Activated CD4-positive, alpha-beta T cell treated with anti-CD3 and anti-CD28 coated beads for 36 hours (primary cell): ENCODE results near the gene B9D1. TPM values are rescaled to one million over a fixed set of nuclear protein-coding genes. Genes with fewer than 3 reads are reported as not detected.

Experiments
- ATAC-seq: fragments of 200-7000 bp; cut with Tn5 transposase; one replicate; pipeline ENCODE4 v1.10.0; 2021; ENCODE audit warnings: mild to moderate bottlenecking, moderate library complexity
- CTCF ChIA-PET: fragments of 350-600 bp; sonication (Branson Sonifier 250); formaldehyde crosslinking; loops from one replicate; lab custom pipeline; 2021; ENCODE audit warnings: antibody characterized with exemption; lab: Charles Lee
- POLR2A ChIA-PET: fragments of 350-600 bp; sonication (Branson Sonifier 250); formaldehyde crosslinking; loops from one replicate; lab custom pipeline; 2021; ENCODE audit warnings: antibody characterized with exemption, inconsistent platforms; lab: Charles Lee
- DNase-seq: peaks from one replicate; pipeline ENCODE4 v3.0.0-alpha.2; 2020
- H3K27ac Mint-ChIP-seq: one replicate; pipeline ENCODE4 v1.8.0; 2021; ENCODE audit warnings: mixed read lengths
- H3K27me3 Mint-ChIP-seq: one replicate; pipeline ENCODE4 v1.8.0; 2021; ENCODE audit warnings: mixed read lengths
- H3K36me3 Mint-ChIP-seq: one replicate; pipeline ENCODE4 v1.8.0; 2021; ENCODE audit warnings: low read depth, mixed read lengths
- H3K4me1 Mint-ChIP-seq: one replicate; pipeline ENCODE4 v1.8.0; 2021; ENCODE audit warnings: mixed read lengths
- H3K4me3 Mint-ChIP-seq: one replicate; pipeline ENCODE4 v1.8.0; 2021; ENCODE audit warnings: mild to moderate bottlenecking, moderate library complexity, mixed read lengths
- H3K9me3 Mint-ChIP-seq: one replicate; pipeline ENCODE4 v1.8.0; 2021; ENCODE audit warnings: low read depth, mixed read lengths
- intact Hi-C, 2 experiments: fragments of 100-400 bp; cut with DNase I in 1 of 2; cut with micrococcal nuclease in 1 of 2; formaldehyde crosslinking; loops; one replicate each; pipeline versions ENCODE4 v1.14.2 to v1.15.1; 2022 to 2024; cut with DNase I, micrococcal nuclease
- total RNA-seq, 2 experiments: library from RNA; stranded (reverse); gene quantifications; one replicate each; pipeline ENCODE4 v1.2.3, GENCODE V29; 2021

B9D1 gene
- total RNA-seq, 2 experiments from 2014 or later, result 7.4 to 7.8 TPM

DNA sequence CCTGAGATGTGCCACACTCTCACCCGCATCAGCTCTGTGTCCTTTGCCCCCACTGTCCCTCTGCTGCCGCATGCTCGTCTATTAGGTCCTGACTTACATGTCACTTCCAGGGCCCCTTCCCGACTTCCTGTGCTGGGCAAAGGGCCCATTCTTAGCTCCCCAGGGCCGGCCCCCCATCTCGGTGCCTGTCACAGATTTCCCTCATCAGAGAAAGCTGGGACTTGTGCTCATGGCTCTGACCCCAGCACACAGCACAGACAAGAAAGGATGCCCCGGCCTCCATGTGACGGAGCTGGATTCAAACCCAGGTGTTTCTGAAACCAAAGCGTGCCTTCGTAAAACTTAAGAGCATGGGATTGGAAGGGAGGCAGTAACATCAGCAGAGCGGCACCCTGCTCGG, 9.9 kb upstream of the B9D1 start:
- Mint-ChIP-seq H3K4me1 (peaks cover 42% of the 10 kb centered on the region), H3K4me3 (no peak overlapping the region), H3K27ac (no peak overlapping the region), H3K36me3 (no peaks in the 10 kb centered on the region), H3K27me3 (no peaks in the 10 kb centered on the region), H3K9me3 (no peaks in the 10 kb centered on the region)
- intact Hi-C loops, result loop anchor here in 1 of 2 experiments (10.0 kb wide), 1 partner anchor 272 kb away; the partner anchor contains the start of gene ALDH3A2
- CTCF ChIA-PET, result interaction anchor here (1.1 kb wide), 1 partner anchor 10 kb away, joined by 3 read pairs; the partner anchor contains the start of gene B9D1
- POLR2A ChIA-PET, result no interaction called here
- no peak for ATAC-seq
- no peak for DNase-seq

DNA sequence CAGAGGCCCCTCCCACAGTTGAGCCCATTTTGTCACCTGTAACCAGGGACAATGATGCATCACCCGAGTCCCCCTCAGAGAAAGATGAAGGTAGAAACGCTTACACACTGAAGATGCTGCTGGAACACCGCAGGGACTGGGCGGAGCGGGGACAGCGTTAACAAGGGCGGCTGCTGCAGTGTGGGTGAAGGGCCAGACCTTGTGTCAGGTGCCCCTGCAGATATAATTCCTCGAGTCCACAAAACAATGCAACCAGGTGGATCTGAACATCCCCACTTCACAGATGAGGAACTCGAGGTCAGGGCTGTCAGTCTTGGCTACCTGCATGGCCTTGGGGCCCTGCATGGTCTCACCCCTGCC, 9.5 kb upstream of the B9D1 start:
- H3K4me1 Mint-ChIP-seq, result peaks cover 41% of the 10 kb centered on the region
- H3K27ac Mint-ChIP-seq, result no peak overlapping the region
- CTCF ChIA-PET, result no interaction called here
- H3K27me3 Mint-ChIP-seq, result no peaks in the 10 kb centered on the region
- DNase-seq (no peak), ATAC-seq (no peak)
- no peaks in the 10 kb centered on the region for H3K9me3 Mint-ChIP-seq
- no peaks in the 10 kb centered on the region for H3K36me3 Mint-ChIP-seq
- intact Hi-C loops, result loop anchor here in 1 of 2 experiments (10.0 kb wide), 1 partner anchor 273 kb away; the partner anchor contains the start of gene ALDH3A2
- POLR2A ChIA-PET, result no interaction called here
- H3K4me3 Mint-ChIP-seq, result no peak overlapping the region

DNA sequence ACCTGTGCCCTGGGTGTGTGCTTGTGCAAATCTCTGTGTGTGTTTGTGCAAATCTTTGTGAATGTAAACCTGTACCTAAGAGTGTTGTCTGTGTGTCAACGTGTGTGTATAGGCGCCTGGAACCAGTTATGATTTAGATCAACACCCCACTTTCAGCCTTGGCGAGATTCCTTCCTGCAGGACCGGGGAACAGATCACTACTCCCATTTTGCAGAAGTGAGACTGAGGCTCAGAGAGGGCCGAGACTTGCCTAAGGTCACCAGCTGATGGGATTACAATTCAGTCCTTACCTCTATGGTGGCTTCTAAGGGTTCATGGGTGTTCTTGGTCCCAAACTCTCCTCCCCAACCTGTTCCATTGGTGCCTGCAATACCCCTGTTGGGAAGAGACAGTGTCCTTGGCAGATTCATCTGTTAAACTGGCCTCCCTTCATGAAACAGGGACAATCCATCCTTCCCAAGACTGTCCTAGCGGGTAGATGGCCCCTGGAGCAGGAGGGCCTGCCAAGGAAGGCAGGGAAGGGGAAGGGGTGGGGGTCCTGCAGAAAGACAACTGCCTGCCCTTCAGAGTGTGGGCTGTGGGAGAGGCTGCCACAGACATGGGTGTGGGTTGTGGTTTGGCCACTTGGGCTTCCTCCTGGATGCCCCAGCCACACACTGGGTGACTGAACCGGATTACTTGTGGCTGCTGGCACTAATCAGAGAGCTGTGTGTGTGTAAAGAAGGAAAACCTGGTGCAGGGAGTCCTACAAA, 8.9 kb upstream of the B9D1 start:
- ATAC-seq, result no peak
- H3K36me3 Mint-ChIP-seq, result no peaks in the 10 kb centered on the region
- H3K27ac Mint-ChIP-seq, result no peak overlapping the region
- H3K9me3 Mint-ChIP-seq, result no peaks in the 10 kb centered on the region
- no peaks in the 10 kb centered on the region for H3K27me3 Mint-ChIP-seq
- no peak for DNase-seq
- H3K4me1 Mint-ChIP-seq, result peaks cover 38% of the 10 kb centered on the region
- POLR2A ChIA-PET, result no interaction called here
- intact Hi-C loops, result loop anchor here in 1 of 2 experiments (10.0 kb wide), 1 partner anchor 273 kb away; the partner anchor contains the start of gene ALDH3A2
- CTCF ChIA-PET, result no interaction called here
- no peak overlapping the region for H3K4me3 Mint-ChIP-seq

GRCh38 chr17:19370493-19370960, 8.0 kb upstream of the B9D1 start:
- H3K36me3 Mint-ChIP-seq, result no peaks in the 10 kb centered on the region
- peaks cover 38% of the 10 kb centered on the region for H3K4me1 Mint-ChIP-seq
- intact Hi-C loops, result loop anchor here in 1 of 2 experiments (10.0 kb wide), 1 partner anchor 274 kb away; the partner anchor contains the start of gene ALDH3A2
- no peaks in the 10 kb centered on the region for H3K9me3 Mint-ChIP-seq
- ChIA-PET CTCF (interaction anchor here (0.9 kb wide), 1 partner anchor 16 kb away, joined by 3 read pairs; no protein-coding TSS in a partner anchor), POLR2A (no interaction called here)
- H3K27me3 Mint-ChIP-seq, result no peaks in the 10 kb centered on the region
- H3K4me3 Mint-ChIP-seq, result no peak overlapping the region
- ATAC-seq, result peak; percentile 26
- no peak overlapping the region for H3K27ac Mint-ChIP-seq
- DNase-seq, result peak; percentile 34

- Mint-ChIP-seq H3K27me3 (no peaks in the 10 kb centered on the region), H3K4me3 (no peak overlapping the region), H3K9me3 (no peaks in the 10 kb centered on the region), H3K4me1 (peaks cover 38% of the 10 kb centered on the region), H3K27ac (peak overlapping the region; percentile 70), H3K36me3 (no peaks in the 10 kb centered on the region)
- POLR2A ChIA-PET, result no interaction called here
- peak; percentile 69 for ATAC-seq
- DNase-seq, result peak; percentile 25
- intact Hi-C loops, result loop anchor here in 1 of 2 experiments (10.0 kb wide), 1 partner anchor 275 kb away; the partner anchor contains the start of gene ALDH3A2
- CTCF ChIA-PET, result interaction anchor here (0.9 to 1.1 kb wide), 2 partner anchors 8 to 16 kb away, joined by 3 read pairs; partner anchors contain the start of gene MAPK7
Measured at GRCh38 chr17:19369846-19370492, 7.4 kb upstream of the B9D1 start.

DNA sequence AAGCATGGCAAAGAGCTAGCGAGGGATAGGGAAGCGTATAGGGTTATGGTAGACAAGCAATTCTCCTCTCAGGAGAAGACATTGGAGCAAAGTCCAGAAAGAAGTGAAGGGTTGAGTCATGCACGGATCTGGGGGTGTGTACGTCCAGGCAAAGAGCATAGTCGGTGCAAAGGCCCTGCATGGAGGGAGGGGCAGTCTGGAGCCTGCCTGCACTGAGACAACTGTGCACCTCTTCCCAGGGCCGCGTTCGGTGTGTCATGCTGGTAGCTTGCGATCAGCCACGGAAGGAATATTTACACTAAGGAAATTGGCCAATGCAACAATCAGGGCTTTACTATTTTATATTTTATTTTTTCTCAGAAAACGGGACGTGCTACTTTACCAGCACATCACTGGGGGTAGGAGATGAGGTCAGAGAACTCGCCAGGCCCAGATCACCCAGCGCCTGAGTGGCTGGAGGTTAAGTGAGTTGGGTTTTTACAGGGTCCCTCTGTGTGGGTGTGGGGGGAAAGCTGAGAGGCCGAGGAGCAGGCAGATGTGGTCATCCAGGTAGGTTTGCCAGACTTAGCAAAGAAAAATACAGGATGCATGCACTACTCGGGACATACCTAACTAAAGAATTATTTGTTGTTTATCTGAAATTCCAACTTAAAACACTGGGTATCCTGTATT, 6.7 kb upstream of the B9D1 start:
- ATAC-seq (no peak), DNase-seq (no peak)
- Mint-ChIP-seq H3K27ac (no peak overlapping the region), H3K9me3 (no peaks in the 10 kb centered on the region), H3K27me3 (no peaks in the 10 kb centered on the region), H3K4me3 (no peak overlapping the region), H3K4me1 (peaks cover 34% of the 10 kb centered on the region), H3K36me3 (no peaks in the 10 kb centered on the region)
- ChIA-PET POLR2A (interaction anchor here (0.7 kb wide), 1 partner anchor 9 kb away, joined by 4 read pairs; the partner anchor contains the start of gene MAPK7), CTCF (interaction anchor here (0.7 to 1.1 kb wide), 2 partner anchors 9 to 750 kb away, joined by 3 read pairs; partner anchors contain the start of gene MAPK7)
- intact Hi-C loops, result no loop called here

DNA sequence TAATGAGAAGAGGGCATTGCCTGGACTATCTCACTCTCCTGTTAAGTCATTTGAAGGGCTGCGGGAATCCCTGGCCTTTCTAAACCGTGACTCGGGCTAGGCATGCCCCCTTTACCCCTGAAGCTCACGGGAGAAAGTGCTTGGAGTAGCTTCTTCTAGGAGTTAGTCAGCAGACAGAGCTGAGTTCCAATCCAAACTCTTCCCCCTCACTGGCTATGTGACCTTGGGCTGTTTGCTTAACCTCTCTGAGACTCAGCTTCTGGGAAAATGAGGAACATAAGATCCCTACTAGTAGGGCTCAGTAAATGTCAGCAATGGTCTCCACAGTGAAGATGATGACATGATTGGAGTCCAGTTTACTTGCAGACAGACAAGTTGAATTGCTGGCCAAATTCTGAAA, 5.7 kb upstream of the B9D1 start:
- Mint-ChIP-seq H3K36me3 (no peaks in the 10 kb centered on the region), H3K27me3 (no peaks in the 10 kb centered on the region), H3K27ac (no peak overlapping the region), H3K4me3 (no peak overlapping the region), H3K9me3 (no peaks in the 10 kb centered on the region), H3K4me1 (peaks cover 31% of the 10 kb centered on the region)
- no peak for DNase-seq
- ATAC-seq, result no peak
- CTCF ChIA-PET, result interaction anchor here (0.6 kb wide), 1 partner anchor 92 kb away, joined by 3 read pairs; no protein-coding TSS in a partner anchor
- POLR2A ChIA-PET, result no interaction called here
- intact Hi-C loops, result no loop called here

DNA sequence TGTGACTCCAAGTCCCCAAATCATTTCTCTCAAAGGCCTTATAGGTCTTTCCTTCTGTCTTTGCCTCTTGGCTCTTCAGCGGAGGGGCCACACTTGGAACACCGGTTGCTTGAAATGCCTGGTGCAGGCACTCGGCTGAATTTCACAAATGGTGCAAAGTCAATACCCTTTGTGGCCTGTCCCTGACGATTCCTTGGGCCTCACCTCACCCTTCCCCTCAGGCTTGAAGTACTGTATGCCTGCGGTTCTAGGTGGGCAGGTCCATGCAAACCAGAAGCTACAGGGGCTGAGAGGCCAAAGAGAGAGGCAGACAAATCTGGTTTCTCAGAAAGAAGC, 4.1 kb upstream of the B9D1 start:
- ChIA-PET POLR2A (no interaction called here), CTCF (interaction anchor here (1.8 kb wide), 1 partner anchor 12 kb away, joined by 7 read pairs; the partner anchor contains the start of gene MAPK7)
- H3K9me3 Mint-ChIP-seq, result no peaks in the 10 kb centered on the region
- no peak for DNase-seq
- H3K36me3 Mint-ChIP-seq, result no peaks in the 10 kb centered on the region
- no peaks in the 10 kb centered on the region for H3K27me3 Mint-ChIP-seq
- no peak for ATAC-seq
- intact Hi-C loops, result no loop called here
- H3K27ac Mint-ChIP-seq, result no peak overlapping the region
- no peak overlapping the region for H3K4me3 Mint-ChIP-seq
- peaks cover 28% of the 10 kb centered on the region for H3K4me1 Mint-ChIP-seq

GRCh38 chr17:19365833-19366636, 3.5 kb upstream of the B9D1 start:
- intact Hi-C loops, result no loop called here
- DNase-seq (no peak), ATAC-seq (no peak)
- Mint-ChIP-seq H3K27me3 (peaks cover 2% of the 10 kb centered on the region), H3K36me3 (no peaks in the 10 kb centered on the region), H3K4me1 (peaks cover 27% of the 10 kb centered on the region), H3K4me3 (no peak overlapping the region), H3K27ac (no peak overlapping the region), H3K9me3 (no peaks in the 10 kb centered on the region)
- ChIA-PET POLR2A (interaction anchor here (1.2 kb wide), 1 partner anchor 12 kb away, joined by 3 read pairs; the partner anchor contains the start of gene MAPK7), CTCF (interaction anchor here (0.5 to 2.3 kb wide), 4 partner anchors 12 to 121 kb away, joined by 3 to 18 read pairs (median 5); partner anchors contain the start of gene MAPK7)

- no peak overlapping the region for H3K27ac Mint-ChIP-seq
- no peaks in the 10 kb centered on the region for H3K9me3 Mint-ChIP-seq
- POLR2A ChIA-PET, result interaction anchor here (1.2 kb wide), 1 partner anchor 13 kb away, joined by 3 read pairs; the partner anchor contains the start of gene MAPK7
- DNase-seq (no peak), ATAC-seq (no peak)
- H3K4me1 Mint-ChIP-seq, result peaks cover 22% of the 10 kb centered on the region
- H3K36me3 Mint-ChIP-seq, result no peaks in the 10 kb centered on the region
- H3K4me3 Mint-ChIP-seq, result no peak overlapping the region
- peaks cover 2% of the 10 kb centered on the region for H3K27me3 Mint-ChIP-seq
- intact Hi-C loops, result no loop called here
- CTCF ChIA-PET, result interaction anchor here (0.5 to 2.3 kb wide), 4 partner anchors 13 to 120 kb away, joined by 3 to 18 read pairs (median 5); partner anchors contain the start of gene MAPK7
Measured at GRCh38 chr17:19365499-19365817, 2.9 kb upstream of the B9D1 start.
